ENCODE results near the gene ZNF221.
"Not testable (repeated sequence)": the region's sequence is repeated elsewhere in the genome, so short reads cannot be mapped to it uniquely, and the experiment has no call there.

ZNF221 gene

GRCh38 chr19:43928820-43929219 lies 22.2 kb upstream of the ZNF221 start:
- Histone ChIP-seq H3K9ac (ENCODE audit: low read depth in 1 of 2, low read length in 2 of 2) (no peak overlapping the region), H3K4me3 (ENCODE audit: low read length in 2 of 2) (no peak overlapping the region), H3K4me1 (ENCODE audit: control insufficient read depth in 2 of 2, insufficient read depth in 2 of 2, low read length in 2 of 2) (peaks cover 0 to under 1% of the 10 kb centered on the region in 2 donors), H3K27me3 (ENCODE audit: control insufficient read depth in 2 of 2, insufficient read depth in 2 of 2, low read length in 2 of 2) (no peaks in the 10 kb centered on the region), H3K27ac (ENCODE audit: low read depth in 2 of 2, low read length in 2 of 2) (no peak overlapping the region), H3K36me3 (ENCODE audit: control insufficient read depth in 2 of 2, insufficient read depth in 2 of 2, low read length in 2 of 2) (peaks cover 52 to 65% of the 10 kb centered on the region in 2 donors), H3K9me3 (ENCODE audit: control insufficient read depth in 2 of 2, low read length in 2 of 2) (peaks cover 2 to 12% of the 10 kb centered on the region in 2 donors)

- H3K9ac ChIP-seq (ENCODE audit: low read depth in 1 of 2, low read length in 2 of 2), result peak overlapping the region; percentile 84 to 87
- H3K9me3 ChIP-seq (ENCODE audit: control insufficient read depth in 2 of 2, low read length in 2 of 2), result no peaks in the 10 kb centered on the region
- H3K27ac ChIP-seq (ENCODE audit: low read depth in 2 of 2, low read length in 2 of 2), result peak overlapping the region; percentile 82 to 87
Observed at GRCh38 chr19:43934055-43934984, 16.7 kb upstream of the ZNF221 start.

GRCh38 chr19:43934985-43935708 lies 15.9 kb upstream of the ZNF221 start, which contains the start of gene ZNF45:
TSS of gene ZNF45 (minus strand) at chr19:43935282. CDS start at chr19:43922185, 13,097 bp downstream.
- H3K9me3 ChIP-seq (ENCODE audit: control insufficient read depth in 2 of 2, low read length in 2 of 2), result no peaks in the 10 kb centered on the region
- H3K36me3 ChIP-seq (ENCODE audit: control insufficient read depth in 2 of 2, insufficient read depth in 2 of 2, low read length in 2 of 2), result peaks cover 10 to 18% of the 10 kb centered on the region in 2 donors
- peak within 1 kb of the TSS; percentile 84 to 87 for H3K9ac ChIP-seq (ENCODE audit: low read depth in 1 of 2, low read length in 2 of 2)
- H3K27me3 ChIP-seq (ENCODE audit: control insufficient read depth in 2 of 2, insufficient read depth in 2 of 2, low read length in 2 of 2), result no peaks in the 10 kb centered on the region
- peak within 1 kb of the TSS; percentile 91 to 95 for H3K4me3 ChIP-seq (ENCODE audit: low read length in 2 of 2)
- peaks cover 12% of the 10 kb centered on the region in 2 donors for H3K4me1 ChIP-seq (ENCODE audit: control insufficient read depth in 2 of 2, insufficient read depth in 2 of 2, low read length in 2 of 2)
- peak within 1 kb of the TSS; percentile 82 to 87 for H3K27ac ChIP-seq (ENCODE audit: low read depth in 2 of 2, low read length in 2 of 2)

More at GRCh38 chr19:43934055-43934984, 16.7 kb upstream of the ZNF221 start:
- peak overlapping the region; percentile 91 to 95 for H3K4me3 ChIP-seq (ENCODE audit: low read length in 2 of 2)
- H3K4me1 ChIP-seq (ENCODE audit: control insufficient read depth in 2 of 2, insufficient read depth in 2 of 2, low read length in 2 of 2), result peaks cover 12% of the 10 kb centered on the region in 2 donors
- no peaks in the 10 kb centered on the region for H3K27me3 ChIP-seq (ENCODE audit: control insufficient read depth in 2 of 2, insufficient read depth in 2 of 2, low read length in 2 of 2)
- peaks cover 18 to 27% of the 10 kb centered on the region in 2 donors for H3K36me3 ChIP-seq (ENCODE audit: control insufficient read depth in 2 of 2, insufficient read depth in 2 of 2, low read length in 2 of 2)

- H3K9ac ChIP-seq (ENCODE audit: low read depth in 1 of 2, low read length in 2 of 2), result no peak overlapping the region
- H3K36me3 ChIP-seq (ENCODE audit: control insufficient read depth in 2 of 2, insufficient read depth in 2 of 2, low read length in 2 of 2), result peaks cover 4 to 9% of the 10 kb centered on the region in 2 donors
- no peak overlapping the region for H3K27ac ChIP-seq (ENCODE audit: low read depth in 2 of 2, low read length in 2 of 2)
- peak overlapping the region in 1 of 2 donors; percentile 95 for H3K4me3 ChIP-seq (ENCODE audit: low read length in 2 of 2)
- H3K4me1 ChIP-seq (ENCODE audit: control insufficient read depth in 2 of 2, insufficient read depth in 2 of 2, low read length in 2 of 2), result peaks cover 12% of the 10 kb centered on the region in 2 donors
- no peaks in the 10 kb centered on the region for H3K27me3 ChIP-seq (ENCODE audit: control insufficient read depth in 2 of 2, insufficient read depth in 2 of 2, low read length in 2 of 2)
- no peaks in the 10 kb centered on the region for H3K9me3 ChIP-seq (ENCODE audit: control insufficient read depth in 2 of 2, low read length in 2 of 2)
Observed at GRCh38 chr19:43936188-43936587, 14.8 kb upstream of the ZNF221 start.

DNA sequence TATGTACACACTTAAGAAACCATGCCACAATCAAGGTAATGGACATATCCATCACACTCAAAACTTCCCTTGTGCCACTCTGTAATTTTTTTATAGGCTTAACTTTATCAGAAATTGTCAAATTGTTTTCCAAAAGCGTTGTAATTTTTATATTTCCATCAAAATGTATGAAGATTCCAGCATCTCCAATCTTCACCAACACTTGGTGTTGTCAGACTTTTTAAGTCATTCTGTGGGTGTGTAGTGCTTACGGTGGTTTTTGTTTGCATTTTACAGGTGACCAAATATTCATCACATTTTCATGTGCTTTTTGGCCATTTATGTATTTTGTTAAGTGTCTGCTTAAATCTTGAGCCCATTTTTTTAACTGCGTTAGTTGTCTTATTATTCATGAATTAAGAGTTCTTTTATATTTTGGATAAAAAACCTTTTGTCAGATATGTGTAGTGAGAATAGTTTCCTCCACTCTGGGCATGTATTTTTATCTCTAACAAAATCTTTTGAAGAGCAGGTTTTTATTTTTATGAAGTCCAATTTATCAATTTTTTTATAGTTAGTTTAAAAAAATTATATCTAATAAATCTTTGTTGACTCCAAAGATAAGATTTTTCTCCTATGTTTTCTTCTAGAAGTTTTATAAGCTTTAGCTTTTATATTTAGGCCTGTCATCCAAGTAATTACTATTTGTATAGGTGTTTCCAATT lies 11.3 kb upstream of the ZNF221 start:
- H3K27me3 ChIP-seq (ENCODE audit: control insufficient read depth in 2 of 2, insufficient read depth in 2 of 2, low read length in 2 of 2), result no peaks in the 10 kb centered on the region
- no peak overlapping the region for H3K9ac ChIP-seq (ENCODE audit: low read depth in 1 of 2, low read length in 2 of 2)
- no peak overlapping the region for H3K4me3 ChIP-seq (ENCODE audit: low read length in 2 of 2)
- no peak overlapping the region for H3K27ac ChIP-seq (ENCODE audit: low read depth in 2 of 2, low read length in 2 of 2)
- H3K36me3 ChIP-seq (ENCODE audit: control insufficient read depth in 2 of 2, insufficient read depth in 2 of 2, low read length in 2 of 2), result no peaks in the 10 kb centered on the region
- no peaks in the 10 kb centered on the region for H3K9me3 ChIP-seq (ENCODE audit: control insufficient read depth in 2 of 2, low read length in 2 of 2)
- peaks cover 5% of the 10 kb centered on the region in 2 donors for H3K4me1 ChIP-seq (ENCODE audit: control insufficient read depth in 2 of 2, insufficient read depth in 2 of 2, low read length in 2 of 2)

- H3K9ac ChIP-seq (ENCODE audit: low read depth in 1 of 2, low read length in 2 of 2), result no peak overlapping the region
- no peaks in the 10 kb centered on the region for H3K9me3 ChIP-seq (ENCODE audit: control insufficient read depth in 2 of 2, low read length in 2 of 2)
- peaks cover under 1 to 2% of the 10 kb centered on the region in 2 donors for H3K4me1 ChIP-seq (ENCODE audit: control insufficient read depth in 2 of 2, insufficient read depth in 2 of 2, low read length in 2 of 2)
- no peaks in the 10 kb centered on the region for H3K36me3 ChIP-seq (ENCODE audit: control insufficient read depth in 2 of 2, insufficient read depth in 2 of 2, low read length in 2 of 2)
- H3K27me3 ChIP-seq (ENCODE audit: control insufficient read depth in 2 of 2, insufficient read depth in 2 of 2, low read length in 2 of 2), result no peaks in the 10 kb centered on the region
- H3K27ac ChIP-seq (ENCODE audit: low read depth in 2 of 2, low read length in 2 of 2), result no peak overlapping the region
- H3K4me3 ChIP-seq (ENCODE audit: low read length in 2 of 2), result no peak overlapping the region
Observed at GRCh38 chr19:43940719-43941118, 10.3 kb upstream of the ZNF221 start.

DNA sequence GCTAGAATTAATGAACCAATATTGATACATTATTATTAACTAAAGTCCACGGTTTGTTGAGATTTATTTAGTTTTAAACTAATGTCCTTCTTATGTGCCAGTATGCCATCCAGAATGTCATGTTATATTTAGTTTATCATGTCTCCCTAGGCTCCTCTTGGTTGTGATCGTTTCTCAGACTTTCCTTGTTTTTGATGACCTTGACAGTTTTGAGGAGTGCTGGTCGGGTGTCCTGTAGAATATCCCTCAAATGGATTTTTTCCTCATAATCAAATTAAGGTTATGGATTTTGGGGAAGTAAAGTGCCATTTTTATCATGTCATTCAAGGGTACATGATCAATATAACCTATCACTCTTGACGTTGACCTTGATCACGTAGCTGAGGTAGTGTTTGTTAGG lies 9.8 kb upstream of the ZNF221 start:
- H3K36me3 ChIP-seq (ENCODE audit: control insufficient read depth in 2 of 2, insufficient read depth in 2 of 2, low read length in 2 of 2), result no peaks in the 10 kb centered on the region
- no peaks in the 10 kb centered on the region for H3K4me1 ChIP-seq (ENCODE audit: control insufficient read depth in 2 of 2, insufficient read depth in 2 of 2, low read length in 2 of 2)
- H3K9me3 ChIP-seq (ENCODE audit: control insufficient read depth in 2 of 2, low read length in 2 of 2), result no peaks in the 10 kb centered on the region
- H3K27me3 ChIP-seq (ENCODE audit: control insufficient read depth in 2 of 2, insufficient read depth in 2 of 2, low read length in 2 of 2), result no peaks in the 10 kb centered on the region
- H3K27ac ChIP-seq (ENCODE audit: low read depth in 2 of 2, low read length in 2 of 2), result no peak overlapping the region
- no peak overlapping the region for H3K9ac ChIP-seq (ENCODE audit: low read depth in 1 of 2, low read length in 2 of 2)
- no peak overlapping the region for H3K4me3 ChIP-seq (ENCODE audit: low read length in 2 of 2)

DNA sequence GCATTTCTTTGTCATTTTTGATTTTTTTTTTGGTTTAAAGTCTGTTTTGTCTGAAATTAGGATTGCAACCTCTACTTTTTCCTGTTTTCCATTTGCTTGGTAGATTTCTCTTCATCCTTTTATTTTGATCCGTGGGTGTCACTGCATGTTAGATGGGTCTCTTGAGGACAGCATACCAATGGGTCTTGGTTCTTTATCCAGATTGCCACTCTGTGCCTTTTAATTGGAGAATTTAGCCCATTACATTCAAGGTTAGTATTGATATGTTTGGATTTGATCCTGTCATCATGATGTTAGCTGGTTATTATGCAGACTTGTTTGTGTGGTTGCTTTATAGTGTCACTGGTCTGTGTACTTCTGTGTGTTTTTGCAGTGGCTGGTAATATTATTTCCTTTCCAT lies 3.6 kb upstream of the ZNF221 start:
- H3K9ac ChIP-seq (ENCODE audit: low read depth in 1 of 2, low read length in 2 of 2); H3K36me3 ChIP-seq (ENCODE audit: control insufficient read depth in 2 of 2, insufficient read depth in 2 of 2, low read length in 2 of 2); H3K9me3 ChIP-seq (ENCODE audit: control insufficient read depth in 2 of 2, low read length in 2 of 2); H3K27ac ChIP-seq (ENCODE audit: low read depth in 2 of 2, low read length in 2 of 2); H3K4me1 ChIP-seq (ENCODE audit: control insufficient read depth in 2 of 2, insufficient read depth in 2 of 2, low read length in 2 of 2); H3K27me3 ChIP-seq (ENCODE audit: control insufficient read depth in 2 of 2, insufficient read depth in 2 of 2, low read length in 2 of 2); H3K4me3 ChIP-seq (ENCODE audit: low read length in 2 of 2): not testable (repeated sequence)

GRCh38 chr19:43949803-43950202 lies 1.2 kb upstream of the ZNF221 start:
- peaks cover 7 to 12% of the 10 kb centered on the region in 2 donors for H3K9me3 ChIP-seq (ENCODE audit: control insufficient read depth in 2 of 2, low read length in 2 of 2)
- H3K4me3 ChIP-seq (ENCODE audit: low read length in 2 of 2); H3K4me1 ChIP-seq (ENCODE audit: control insufficient read depth in 2 of 2, insufficient read depth in 2 of 2, low read length in 2 of 2); H3K27ac ChIP-seq (ENCODE audit: low read depth in 2 of 2, low read length in 2 of 2); H3K36me3 ChIP-seq (ENCODE audit: control insufficient read depth in 2 of 2, insufficient read depth in 2 of 2, low read length in 2 of 2); H3K9ac ChIP-seq (ENCODE audit: low read depth in 1 of 2, low read length in 2 of 2); H3K27me3 ChIP-seq (ENCODE audit: control insufficient read depth in 2 of 2, insufficient read depth in 2 of 2, low read length in 2 of 2): not testable (repeated sequence)
